K562 (cell line): Measurements from ENCODE around the gene OBSCN.
"Not testable (repeated sequence)": the region's sequence is repeated elsewhere in the genome, so short reads cannot be mapped to it uniquely, and the experiment has no call there.

Source experiments
- CTCF ChIP-seq, 3 experiments: IDR thresholded peaks in 2 of 3; conservative IDR thresholded peaks in 1 of 3; 2 replicates each; pipeline ENCODE4 v1.5.1; 2011 to 2012; ENCODE audit warnings: low read length in 3 of 3, mild to moderate bottlenecking in 3 of 3, control low read depth in 2 of 3, improper control_type of control experiment in 1 of 3, inconsistent platforms in 1 of 3, low read depth in 1 of 3, mixed read lengths in 1 of 3, moderate library complexity in 1 of 3; ENCODE audit not compliant: insufficient read depth in 2 of 3
- HDAC2 ChIP-seq: fragments of 450-650 bp; IDR thresholded peaks from 2 replicates; pipeline ENCODE4 v1.6.1; 2016; ENCODE audit warnings: mild to moderate bottlenecking
- NR1H2 ChIP-seq: sonication (generic); formaldehyde crosslinking; IDR thresholded peaks from 2 replicates; pipeline ENCODE4 v1.4.0; 2020; ENCODE audit warnings: mild to moderate bottlenecking, missing genetic modification reagents
- TAF1 ChIP-seq: IDR thresholded peaks from 2 replicates; pipeline ENCODE4 v1.6.1; 2011; ENCODE audit warnings: mild to moderate bottlenecking, low read length, moderate library complexity; ENCODE audit not compliant: insufficient read depth, control insufficient read depth, severe bottlenecking; ENCODE audit errors: extremely low read depth

GRCh38 chr1:228269431-228269830 lies 61.6 kb downstream of the OBSCN start:
- TF ChIP-seq TAF1; HDAC2; CTCF (IDR thresholded peaks at IDR 0.05 in 2 of 3, conservative IDR thresholded peaks at IDR 0.05 in 1 of 3; ENCODE audit: insufficient read depth in 2 of 3, low read depth in 1 of 3, low read length in 3 of 3); NR1H2: not testable (repeated sequence)
